H9 (cell line): ENCODE data around the gene OGFOD3. TPM values are rescaled to one million over a fixed set of nuclear protein-coding genes. Genes with fewer than 3 reads are reported as not detected.

Experiments used
- DNase-seq: peaks from one replicate; pipeline ENCODE4 v3.0.0-alpha.2; 2017
- H2AFZ ChIP-seq: one replicate; pipeline ENCODE4 v1.6.1; 2013; ENCODE audit warnings: mild to moderate bottlenecking, low read length, control low read depth, moderate library complexity
- H2AK5ac ChIP-seq: 2 replicates; pipeline ENCODE4 v1.6.1; 2013; ENCODE audit warnings: low read length, control low read depth, mixed read lengths; ENCODE audit not compliant: insufficient read length
- H2BK120ac ChIP-seq: one replicate; pipeline ENCODE4 v1.6.1; 2013; ENCODE audit warnings: low read depth, mild to moderate bottlenecking, low read length, control low read depth, inconsistent platforms; ENCODE audit not compliant: poor library complexity, severe bottlenecking
- H2BK12ac ChIP-seq: 2 replicates; pipeline ENCODE4 v1.6.1; 2013; ENCODE audit warnings: low read length, control low read depth, mixed read lengths, low read depth; ENCODE audit not compliant: insufficient read length
- H2BK15ac ChIP-seq: 2 replicates; pipeline ENCODE4 v1.6.1; 2013; ENCODE audit warnings: low read depth, low read length, control low read depth
- H2BK20ac ChIP-seq: one replicate; pipeline ENCODE4 v1.6.1; 2013; ENCODE audit warnings: low read depth, mild to moderate bottlenecking, low read length, control low read depth, inconsistent platforms; ENCODE audit not compliant: poor library complexity, severe bottlenecking
- H2BK5ac ChIP-seq: 2 replicates; pipeline ENCODE4 v1.6.1; 2013; ENCODE audit warnings: low read length, control low read depth, mixed read lengths; ENCODE audit not compliant: insufficient read length
- H3K14ac ChIP-seq: 2 replicates; pipeline ENCODE4 v1.6.1; 2013; ENCODE audit warnings: low read length, control low read depth; ENCODE audit not compliant: insufficient read depth
- H3K18ac ChIP-seq: 2 replicates; pipeline ENCODE4 v1.6.1; 2013; ENCODE audit warnings: low read depth, mild to moderate bottlenecking, mixed read lengths, low read length, control low read depth; ENCODE audit not compliant: insufficient read length
- H3K23ac ChIP-seq: 2 replicates; pipeline ENCODE4 v1.6.1; 2013; ENCODE audit warnings: low read length, control low read depth, mixed read lengths, low read depth; ENCODE audit not compliant: insufficient read length
- H3K23me2 ChIP-seq: 2 replicates; pipeline ENCODE4 v1.6.1; 2013; ENCODE audit warnings: low read depth, mild to moderate bottlenecking, mixed read lengths, low read length, control low read depth; ENCODE audit not compliant: insufficient read length, poor library complexity, severe bottlenecking
- H3K27ac ChIP-seq: 2 replicates; pipeline ENCODE4 v1.5.1; 2013; ENCODE audit warnings: low read length, control low read depth, mixed read lengths, low read depth; ENCODE audit not compliant: insufficient read length
- H3K27me3 ChIP-seq: 2 replicates; pipeline ENCODE4 v1.6.1; 2013; ENCODE audit warnings: low read length, control low read depth, inconsistent platforms; ENCODE audit not compliant: insufficient read depth
- H3K4ac ChIP-seq: 2 replicates; pipeline ENCODE4 v1.6.1; 2013; ENCODE audit warnings: low read depth, mild to moderate bottlenecking, control low read depth, inconsistent platforms, low read length, moderate library complexity
- H3K4me1 ChIP-seq: 2 replicates; pipeline ENCODE4 v1.6.1; 2013; ENCODE audit warnings: low read length, control low read depth, inconsistent platforms; ENCODE audit not compliant: insufficient read depth
- H3K4me2 ChIP-seq: 2 replicates; pipeline ENCODE4 v1.6.1; 2013; ENCODE audit warnings: low read length, control low read depth, mixed read lengths; ENCODE audit not compliant: insufficient read length, insufficient read depth
- H3K56ac ChIP-seq: 2 replicates; pipeline ENCODE4 v1.6.1; 2013; ENCODE audit warnings: low read depth, mild to moderate bottlenecking, mixed read lengths, low read length, control low read depth; ENCODE audit not compliant: insufficient read length
- H3K79me1 ChIP-seq: 2 replicates; pipeline ENCODE4 v1.6.1; 2013; ENCODE audit warnings: low read depth, mild to moderate bottlenecking, moderate library complexity, low read length, control low read depth, inconsistent platforms; ENCODE audit not compliant: insufficient read depth, poor library complexity, severe bottlenecking
- H3K79me2 ChIP-seq: 2 replicates; pipeline ENCODE4 v1.6.1; 2013; ENCODE audit warnings: low read length, control low read depth, inconsistent platforms; ENCODE audit not compliant: insufficient read depth
- H3K9ac ChIP-seq: 2 replicates; pipeline ENCODE4 v1.6.1; 2013; ENCODE audit warnings: low read length, control low read depth, mixed read lengths; ENCODE audit not compliant: insufficient read length; ENCODE audit errors: extremely low read depth
- H3K9me3 ChIP-seq: one replicate; pipeline ENCODE4 v1.6.1; 2013; ENCODE audit warnings: low read depth, low read length, inconsistent platforms; ENCODE audit not compliant: control insufficient read depth
- H3T11ph ChIP-seq: one replicate; pipeline ENCODE4 v1.6.1; 2013; ENCODE audit warnings: mild to moderate bottlenecking, low read length, control low read depth, inconsistent platforms
- H4K20me1 ChIP-seq: one replicate; pipeline ENCODE4 v1.6.1; 2013; ENCODE audit not compliant: control insufficient read depth, insufficient read length, insufficient read depth
- H4K5ac ChIP-seq: 2 replicates; pipeline ENCODE4 v1.6.1; 2013; ENCODE audit warnings: low read depth, mild to moderate bottlenecking, mixed read lengths, low read length, control low read depth; ENCODE audit not compliant: insufficient read length
- H4K8ac ChIP-seq: replicated peaks from 2 replicates; pipeline ENCODE4 v1.6.1; 2013; ENCODE audit warnings: low read length, control low read depth, mixed read lengths, low read depth; ENCODE audit not compliant: insufficient read length
- H4K91ac ChIP-seq: 2 replicates; pipeline ENCODE4 v1.6.1; 2013; ENCODE audit warnings: low read depth, mild to moderate bottlenecking, moderate library complexity, mixed read lengths, low read length, control low read depth; ENCODE audit not compliant: insufficient read length
- H3K27ac Mint-ChIP-seq, 3 experiments: 2 replicates in 2 of 3; 3 replicates in 1 of 3; pipeline ENCODE4 v1.8.0; 2020 to 2021; ENCODE audit warnings: mixed read lengths in 3 of 3, mild to moderate bottlenecking in 1 of 3, moderate library complexity in 1 of 3
- H3K27me3 Mint-ChIP-seq: 2 replicates; pipeline ENCODE4 v1.8.0; 2021; ENCODE audit warnings: low read depth, mild to moderate bottlenecking, moderate library complexity, mixed read lengths
- H3K36me3 Mint-ChIP-seq, 3 experiments: 2 replicates in 2 of 3; 3 replicates in 1 of 3; pipeline ENCODE4 v1.8.0; 2020 to 2021; ENCODE audit warnings: low read depth in 3 of 3, mixed read lengths in 3 of 3; ENCODE audit not compliant: insufficient read depth in 1 of 3
- H3K4me1 Mint-ChIP-seq, 2 experiments: 2 replicates each; pipeline ENCODE4 v1.8.0; 2020; ENCODE audit warnings: mixed read lengths in 2 of 2
- H3K4me3 Mint-ChIP-seq, 2 experiments: 2 replicates in 1 of 2; 3 replicates in 1 of 2; pipeline ENCODE4 v1.8.0; 2020 to 2021; ENCODE audit warnings: mild to moderate bottlenecking in 2 of 2, mixed read lengths in 2 of 2, moderate library complexity in 1 of 2
- H3K9me3 Mint-ChIP-seq, 2 experiments: 2 replicates in 1 of 2; 3 replicates in 1 of 2; pipeline ENCODE4 v1.8.0; 2020; ENCODE audit warnings: mild to moderate bottlenecking in 2 of 2, mixed read lengths in 2 of 2, moderate library complexity in 1 of 2
- WGBS: extraction: QIAGEN DNeasy Blood & Tissue Kit; methylation state at CpG from one replicate; pipeline ENCODE4 v1.1.7; 2013; ENCODE audit warnings: missing lambda C conversion rate, low lambda C conversion rate, mixed read lengths; ENCODE audit not compliant: insufficient read length; ENCODE audit errors: extremely low coverage; 5-methylcytosine and 5-hydroxymethylcytosine counted together
- total RNA-seq: library from RNA; stranded (reverse); gene quantifications from 2 replicates; pipeline ENCODE4 v1.2.1, GENCODE V29; 2021
- TF ChIP-seq, protein P1 (sequence below): fragments of 200-600 bp; sonication (generic); conservative IDR thresholded peaks from 3 replicates; pipeline ENCODE4 v1.8.0; 2021; ENCODE audit warnings: antibody characterized with exemption, mild to moderate bottlenecking

The OGFOD3 gene
- total RNA-seq, 1 experiment from 2014 or later, result 27.8 TPM

DNA sequence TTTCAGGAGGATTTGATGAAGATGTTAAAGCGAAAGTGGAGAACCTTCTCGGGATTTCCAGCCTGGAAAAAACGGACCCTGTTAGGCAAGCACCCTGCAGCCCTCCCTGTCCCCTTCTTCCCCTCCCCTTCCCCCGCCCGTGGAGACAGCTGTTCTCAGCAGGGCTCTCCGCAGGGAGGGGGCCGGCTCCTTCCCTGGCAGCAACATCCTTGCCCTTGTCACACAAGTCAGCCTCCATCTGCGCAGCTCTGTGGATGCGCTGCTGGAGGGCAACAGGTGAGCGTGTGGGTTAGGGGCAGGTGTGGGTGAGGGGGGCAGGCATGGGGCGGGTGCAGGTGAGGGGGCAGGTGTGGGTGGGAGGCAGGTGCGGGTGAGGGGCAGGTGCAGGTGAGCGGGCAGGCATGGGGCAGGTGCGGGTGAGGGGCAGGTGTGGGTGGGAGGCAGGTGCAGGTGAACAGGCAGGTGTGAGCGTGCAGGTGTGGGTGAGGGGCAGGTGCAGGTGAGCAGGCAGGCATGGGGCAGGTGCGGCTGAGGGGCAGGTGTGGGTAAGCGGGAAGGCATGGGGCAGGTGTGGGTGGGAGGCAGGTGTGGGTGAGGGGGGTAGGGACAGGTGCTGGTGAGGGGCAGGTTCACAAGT lies 22.7 kb upstream of the OGFOD3 start:
- Histone ChIP-seq H3K56ac (no peak overlapping the region), H2AK5ac (no peak overlapping the region), H3K27me3 (no peaks in the 10 kb centered on the region), H3K4me1 (no peaks in the 10 kb centered on the region; the same call in 1 of the 2 replicates), H3K23ac (no peak overlapping the region), H3K4ac (no peak overlapping the region), H2BK20ac (no peak overlapping the region), H3K9me3 (no peaks in the 10 kb centered on the region), H3K79me2 (no peaks in the 10 kb centered on the region), H3K9ac (no peak overlapping the region), H4K91ac (no peak overlapping the region), H4K20me1 (no peaks in the 10 kb centered on the region), H3K79me1 (no peaks in the 10 kb centered on the region), H2BK5ac (no peak overlapping the region), H2BK12ac (no peak overlapping the region), H2BK15ac (no peak overlapping the region), H3K18ac (no peak overlapping the region), H3K23me2 (no peaks in the 10 kb centered on the region), H3K27ac (no peak overlapping the region), H3T11ph (no peak overlapping the region), H4K5ac (no peak overlapping the region), H4K8ac (no peak overlapping the region), H3K4me2 (no peak overlapping the region), H2BK120ac (no peak overlapping the region), H3K14ac (no peak overlapping the region), H2AFZ (no peak overlapping the region)
- no peak for DNase-seq
- no peaks in the 10 kb centered on the region; a peak in 1 of 5 replicates for H3K9me3 Mint-ChIP-seq
- H3K4me1 Mint-ChIP-seq, result peaks cover 7 to 21% of the 10 kb centered on the region in 2 experiments
- H3K27me3 Mint-ChIP-seq, result no peaks in the 10 kb centered on the region; the same call in 1 of the 2 replicates
- no CpG with 5 or more reads among the region's 17 CpGs for WGBS
- peaks cover 4 to 20% (median 13%) of the 10 kb centered on the region in 3 experiments; a peak in 6 of 7 replicates for H3K36me3 Mint-ChIP-seq
- H3K4me3 Mint-ChIP-seq, result no peak overlapping the region
- peak overlapping the region in 1 of 3 experiments; percentile 91; a peak in 2 of 7 replicates for H3K27ac Mint-ChIP-seq
- TF ChIP-seq, protein P1, sequence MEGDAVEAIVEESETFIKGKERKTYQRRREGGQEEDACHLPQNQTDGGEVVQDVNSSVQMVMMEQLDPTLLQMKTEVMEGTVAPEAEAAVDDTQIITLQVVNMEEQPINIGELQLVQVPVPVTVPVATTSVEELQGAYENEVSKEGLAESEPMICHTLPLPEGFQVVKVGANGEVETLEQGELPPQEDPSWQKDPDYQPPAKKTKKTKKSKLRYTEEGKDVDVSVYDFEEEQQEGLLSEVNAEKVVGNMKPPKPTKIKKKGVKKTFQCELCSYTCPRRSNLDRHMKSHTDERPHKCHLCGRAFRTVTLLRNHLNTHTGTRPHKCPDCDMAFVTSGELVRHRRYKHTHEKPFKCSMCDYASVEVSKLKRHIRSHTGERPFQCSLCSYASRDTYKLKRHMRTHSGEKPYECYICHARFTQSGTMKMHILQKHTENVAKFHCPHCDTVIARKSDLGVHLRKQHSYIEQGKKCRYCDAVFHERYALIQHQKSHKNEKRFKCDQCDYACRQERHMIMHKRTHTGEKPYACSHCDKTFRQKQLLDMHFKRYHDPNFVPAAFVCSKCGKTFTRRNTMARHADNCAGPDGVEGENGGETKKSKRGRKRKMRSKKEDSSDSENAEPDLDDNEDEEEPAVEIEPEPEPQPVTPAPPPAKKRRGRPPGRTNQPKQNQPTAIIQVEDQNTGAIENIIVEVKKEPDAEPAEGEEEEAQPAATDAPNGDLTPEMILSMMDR, result no peak
